HG02759 (cell line): Measurements from ENCODE around the gene ZIC3.
"Not testable (repeated sequence)": the region's sequence is repeated elsewhere in the genome, so short reads cannot be mapped to it uniquely, and the experiment has no call there.

ENCODE experiments used
- ATAC-seq: cut with Tn5 transposase; IDR thresholded peaks from one replicate; pipeline ENCODE4 v1.9.1; 2021; ENCODE audit warnings: mild to moderate bottlenecking, moderate library complexity; ENCODE audit not compliant: unreplicated experiment

ZIC3 gene

DNA sequence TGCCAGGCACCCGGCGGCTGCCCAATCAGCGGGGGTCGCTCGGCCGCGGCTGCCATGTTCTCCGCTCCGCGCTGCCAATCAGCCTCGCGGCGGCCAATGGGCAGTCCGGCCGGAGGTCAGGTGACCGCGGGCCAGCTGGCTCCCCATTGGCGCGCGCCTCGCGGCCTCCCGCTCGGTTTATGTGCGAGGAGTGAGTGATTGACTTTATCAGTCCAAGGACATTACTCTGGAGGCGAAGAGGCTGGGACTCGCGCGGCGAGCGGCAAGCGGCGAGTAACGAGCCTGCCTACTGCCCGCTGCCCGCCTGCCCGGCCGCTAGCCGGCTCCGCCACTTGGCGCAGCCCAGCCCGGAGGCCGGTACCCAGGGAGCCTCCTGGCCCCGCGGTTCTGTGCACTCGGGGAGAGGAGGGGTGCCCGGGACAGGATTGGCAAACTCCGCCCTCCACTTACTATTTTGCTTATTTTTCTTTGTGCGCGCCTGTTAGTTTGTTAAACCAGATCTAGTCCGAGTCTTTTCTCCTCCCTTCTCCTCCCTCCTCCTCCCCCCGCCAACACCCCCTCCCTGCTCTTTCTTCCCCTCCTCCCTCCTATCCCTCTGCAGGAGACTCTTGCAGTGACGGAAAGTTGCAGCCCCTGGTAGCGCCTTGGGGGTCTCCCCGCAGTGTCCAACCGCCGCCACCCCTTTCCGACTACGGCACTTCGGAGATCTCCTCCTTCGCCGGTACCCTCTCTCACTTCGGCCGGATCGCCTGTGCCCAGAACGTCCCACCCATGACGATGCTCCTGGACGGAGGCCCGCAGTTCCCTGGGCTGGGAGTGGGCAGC is at the start of gene ZIC3:
Gene ZIC3, plus strand, starts transcription at position 207 of the 825 bp plus-strand sequence. Its CDS starts 565 bp downstream, at position 772.
- ATAC-seq: no peak

DNA sequence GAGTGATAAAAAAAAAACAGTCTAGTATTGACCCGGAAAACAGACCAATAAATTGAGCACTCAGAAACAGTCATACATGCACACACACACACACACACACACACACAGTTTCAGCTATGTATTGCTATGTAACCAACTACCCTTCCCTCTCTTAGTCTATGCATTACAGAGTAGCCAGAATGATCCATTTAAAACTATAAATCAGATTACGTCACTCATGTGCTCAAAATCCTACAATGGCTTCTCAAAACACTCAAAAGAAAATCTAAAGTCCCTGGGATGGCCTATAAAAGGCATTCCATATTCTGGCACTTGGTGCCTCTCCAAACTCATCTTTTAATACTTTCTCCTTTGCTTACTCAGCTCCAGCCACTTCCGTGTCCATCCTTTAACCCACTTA is 46.5 kb upstream of the ZIC3 start:
- ATAC-seq: no peak

DNA sequence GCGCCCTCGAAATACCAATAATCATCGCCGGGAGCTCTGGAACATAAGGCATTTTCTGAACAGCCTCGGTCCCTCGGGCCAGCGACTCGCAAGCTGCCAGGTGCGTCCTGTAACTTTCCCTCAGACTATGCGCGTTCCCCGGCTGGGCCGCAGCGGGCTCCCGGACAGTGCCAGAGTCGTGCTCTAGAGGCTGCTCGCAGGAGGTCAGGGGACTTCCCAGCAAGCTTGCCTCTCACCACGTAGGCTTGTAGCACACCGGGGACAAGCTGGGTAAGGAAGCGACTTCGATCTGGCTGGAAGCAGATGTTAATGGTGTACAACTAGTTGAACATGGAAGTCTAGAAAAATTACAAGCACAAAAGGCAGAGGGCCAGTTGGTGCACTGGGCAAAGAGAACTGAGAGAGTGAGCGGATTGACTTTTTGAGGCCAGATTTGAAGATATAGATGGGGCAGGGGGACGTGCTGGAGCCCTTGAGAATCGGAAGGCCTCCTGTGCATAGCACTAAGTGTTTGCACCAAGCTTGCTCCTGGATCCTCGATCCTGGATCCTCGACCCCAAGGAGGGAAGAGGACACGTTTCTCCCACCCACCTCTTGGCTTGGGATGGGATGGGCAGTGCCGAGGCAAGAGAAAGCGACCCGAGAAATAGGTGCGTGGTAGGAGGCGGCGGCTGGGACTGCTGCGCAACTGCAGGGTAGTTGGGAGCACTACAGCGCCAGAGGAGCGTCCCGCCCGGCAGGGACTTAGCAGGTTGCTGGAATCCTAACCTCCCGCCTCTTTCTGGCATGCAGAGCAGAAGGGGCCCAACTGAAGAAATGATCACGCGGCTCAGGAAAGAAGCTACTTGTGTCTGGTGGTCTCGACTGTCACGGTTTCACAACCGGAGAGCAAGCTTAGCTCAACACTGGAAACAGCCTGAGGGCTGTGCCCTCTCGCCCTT is 19.9 kb upstream of the ZIC3 start:
- ATAC-seq: no peak

DNA sequence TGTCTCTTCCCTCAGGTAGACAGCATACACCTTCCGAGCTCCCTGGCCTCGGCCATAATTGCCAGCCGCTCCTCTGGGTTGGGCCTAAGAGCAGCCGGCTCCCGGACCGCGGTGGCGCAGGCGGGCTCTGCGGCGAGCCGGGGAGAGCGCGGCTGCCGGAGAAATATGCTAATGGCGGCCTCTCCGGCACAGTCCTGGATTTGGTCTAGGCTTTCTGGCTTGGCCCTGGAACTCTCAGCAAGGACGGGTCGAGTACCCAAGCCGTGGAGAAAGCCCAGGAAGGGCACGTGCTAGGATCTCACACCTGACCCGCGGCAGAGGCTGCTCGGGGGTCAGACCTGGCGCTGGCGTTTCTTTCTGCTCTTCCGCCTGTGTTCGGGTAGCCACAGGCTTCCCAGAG is 18.6 kb upstream of the ZIC3 start:
- ATAC-seq: no peak

DNA sequence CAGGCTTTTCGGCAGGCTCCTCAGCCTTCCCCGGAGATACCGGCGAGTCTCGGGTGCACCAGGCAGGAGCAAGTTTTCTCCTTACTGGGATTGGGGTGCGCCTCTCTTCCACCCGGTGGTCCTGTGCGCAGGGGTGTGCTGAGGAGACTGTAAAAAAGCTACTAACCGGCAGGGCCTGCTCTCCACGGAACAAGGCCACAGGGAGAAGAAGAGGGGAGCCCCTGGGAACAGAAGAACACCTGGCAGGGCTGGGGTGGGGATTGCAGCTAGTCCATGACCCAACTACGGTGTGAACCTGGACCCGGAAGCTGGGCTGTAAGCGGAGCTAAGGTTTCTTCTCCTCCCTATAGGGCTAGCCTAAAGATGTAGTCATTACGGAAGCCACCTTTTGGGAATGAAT is 17.7 kb upstream of the ZIC3 start:
- ATAC-seq: no peak

DNA sequence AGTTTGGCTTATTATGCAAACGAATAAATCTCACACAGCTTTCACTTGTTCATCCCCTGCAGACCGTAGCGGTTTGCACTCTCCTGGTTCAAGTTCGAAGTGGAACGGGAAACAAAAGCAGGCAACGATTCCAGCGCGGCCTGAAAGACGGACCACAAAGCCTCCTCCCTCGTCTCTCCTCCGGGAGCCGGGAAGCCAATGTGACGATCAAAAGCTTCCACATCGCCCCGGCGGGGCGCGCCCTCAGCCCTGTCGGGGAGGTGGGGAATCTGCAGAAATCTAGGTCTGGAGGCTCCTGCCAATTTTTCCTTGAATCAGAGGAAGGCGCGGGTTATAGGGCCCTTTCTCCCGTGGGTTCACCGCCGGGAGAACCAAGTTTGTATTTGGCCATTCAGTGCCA is 16.9 kb upstream of the ZIC3 start:
- ATAC-seq: no peak

DNA sequence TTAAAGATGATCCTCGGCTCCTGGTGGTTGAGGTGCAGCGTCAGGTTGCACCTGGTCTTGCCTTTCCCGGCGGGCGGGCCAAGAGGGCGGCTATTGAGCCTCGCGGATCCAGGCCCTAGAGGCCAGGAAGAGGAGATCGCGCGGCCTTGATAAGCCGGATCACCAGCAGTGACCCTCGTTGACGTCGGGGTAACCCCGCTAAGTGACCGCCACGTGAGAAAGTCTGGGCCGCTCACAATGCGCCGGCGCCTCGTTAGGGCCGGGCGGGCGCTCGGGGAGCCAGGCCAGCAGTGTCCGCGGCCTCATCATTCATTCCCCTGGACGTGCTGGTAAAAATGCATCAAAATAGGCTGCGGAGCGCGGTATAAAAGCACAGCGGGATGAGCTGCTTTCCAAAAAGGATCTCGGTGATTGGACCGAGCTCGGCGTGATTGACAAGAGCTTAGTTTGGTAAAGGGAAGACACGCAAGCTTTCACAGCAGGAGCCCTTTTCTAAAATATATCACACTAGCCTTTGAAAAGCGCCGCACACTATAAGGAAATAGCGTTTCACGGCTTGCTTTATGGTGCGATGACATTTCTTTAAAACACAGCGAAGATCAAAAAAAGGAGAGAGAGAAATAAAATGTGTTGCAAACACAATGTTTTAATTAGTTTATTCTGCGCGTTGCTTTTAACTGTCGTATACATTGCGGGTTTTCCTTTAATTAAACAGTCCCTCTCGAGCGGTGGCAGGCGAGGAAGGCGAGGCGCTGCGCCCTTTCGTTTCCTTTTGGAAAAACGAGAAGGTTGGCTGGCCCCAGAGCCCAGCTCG is 15.9 kb upstream of the ZIC3 start:
- ATAC-seq: no peak

DNA sequence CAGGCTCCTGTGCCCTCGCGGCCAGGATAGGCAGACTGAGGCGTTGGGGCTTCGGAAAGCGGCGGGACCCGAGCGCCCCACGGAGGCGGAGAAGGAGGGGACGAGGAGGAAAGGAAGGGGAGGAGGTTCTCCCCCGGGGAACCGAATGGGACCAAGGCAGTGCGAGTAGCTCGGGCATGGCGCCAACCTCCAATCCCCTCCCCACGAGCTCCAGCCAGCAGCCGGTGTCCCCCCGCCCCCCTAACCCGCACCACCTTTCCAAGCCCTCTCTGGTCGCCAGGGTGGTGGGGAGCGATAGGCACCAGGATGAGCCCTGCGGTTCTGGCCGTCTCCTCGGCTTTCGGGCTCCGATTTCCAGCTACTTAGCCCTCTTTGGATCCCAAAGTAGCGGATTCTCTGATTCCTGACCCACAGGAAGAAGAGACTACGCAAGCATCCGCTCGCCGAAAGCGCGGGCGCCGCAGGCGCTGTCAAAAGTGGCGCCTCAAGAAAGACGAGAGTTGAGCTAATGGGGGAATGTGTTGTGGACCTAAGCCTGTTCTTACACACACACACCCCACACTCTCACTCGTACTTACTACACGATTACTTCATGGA is 15.2 kb upstream of the ZIC3 start:
- no peak for ATAC-seq

DNA sequence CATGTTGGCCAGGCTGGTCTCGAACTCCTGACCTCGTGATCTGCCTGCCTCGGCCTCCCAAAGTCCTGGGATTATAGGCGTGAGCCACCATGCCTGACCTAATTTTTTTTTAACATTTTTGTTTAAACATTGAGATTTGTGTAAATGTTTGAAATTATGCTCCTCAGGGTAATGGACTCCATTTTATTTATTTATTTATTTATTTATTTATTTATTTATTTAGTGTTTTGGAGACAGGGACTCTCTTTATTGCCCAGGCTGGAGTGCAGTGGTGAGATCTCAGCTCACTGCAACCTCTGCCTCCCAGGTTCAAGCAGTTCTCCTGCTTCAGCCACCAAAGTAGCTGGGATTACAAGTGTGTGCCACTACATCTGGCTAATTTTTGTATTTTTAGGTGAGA is 13.8 kb upstream of the ZIC3 start:
- ATAC-seq: not testable (repeated sequence)

DNA sequence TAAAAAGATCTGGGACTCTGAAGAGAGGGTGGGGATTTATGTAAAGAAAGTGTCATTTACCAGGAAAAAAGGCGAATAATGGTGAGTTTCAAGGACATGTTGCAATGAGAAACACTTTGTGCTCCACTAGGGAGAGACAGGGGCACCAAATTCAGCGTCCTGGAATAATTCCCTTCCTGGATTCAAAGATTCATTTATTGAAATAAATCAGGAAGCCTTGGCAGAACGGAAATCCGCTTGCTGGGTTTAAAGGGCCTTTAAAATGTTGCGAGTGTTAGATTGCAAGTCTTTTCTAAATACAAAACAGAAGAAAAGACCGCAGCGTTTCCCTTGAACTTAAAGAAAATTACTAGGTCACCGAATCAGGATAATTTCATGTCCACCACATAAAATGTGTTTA is 3.8 kb upstream of the ZIC3 start:
- no peak for ATAC-seq

DNA sequence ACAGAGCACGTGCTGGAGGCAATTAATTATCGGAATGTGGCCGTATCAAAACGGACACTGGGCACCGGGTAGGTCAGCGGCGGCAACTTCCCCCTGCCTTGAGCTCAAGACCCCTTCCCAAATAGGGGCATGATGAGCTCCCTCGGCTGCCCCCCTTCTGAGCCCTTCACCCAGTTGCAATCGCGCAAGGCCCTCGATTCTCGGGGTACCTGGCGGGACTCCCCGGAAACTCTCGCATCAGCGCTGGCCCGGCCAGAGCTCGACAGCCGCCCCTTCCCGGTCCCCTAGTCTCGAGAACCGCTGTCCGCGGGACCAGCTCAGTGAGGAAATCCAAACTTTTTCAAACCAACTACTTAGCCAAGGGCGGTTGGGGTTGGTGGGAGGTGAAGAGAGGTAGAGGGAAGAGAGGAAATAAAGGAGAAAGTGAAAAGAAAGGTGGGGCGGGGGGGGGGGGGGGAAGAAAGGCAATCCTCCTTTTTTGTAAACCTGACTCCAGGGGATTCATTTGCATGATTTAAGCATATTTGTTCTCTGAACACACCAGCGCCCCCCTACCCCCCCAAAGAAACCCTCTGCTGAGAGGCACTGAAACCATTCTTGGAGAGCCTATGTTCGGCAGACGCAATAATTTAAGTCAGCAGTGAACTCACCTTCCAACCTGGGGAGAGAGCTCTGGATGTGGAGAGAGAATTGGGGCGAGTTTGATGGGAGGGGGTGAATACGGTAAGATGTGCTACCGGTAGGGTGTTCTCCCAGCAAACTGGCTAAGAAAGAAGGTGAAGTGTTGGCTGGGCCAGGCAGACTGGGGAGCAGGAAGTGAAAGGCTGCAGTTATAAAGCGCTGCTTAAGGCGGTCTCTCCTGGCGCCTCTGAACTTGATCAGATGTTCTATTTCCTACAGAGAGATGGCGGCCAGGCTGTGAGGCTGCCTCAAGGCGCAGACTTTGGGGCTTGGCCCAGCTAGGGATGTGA is 2.0 kb upstream of the ZIC3 start:
- no peak for ATAC-seq

DNA sequence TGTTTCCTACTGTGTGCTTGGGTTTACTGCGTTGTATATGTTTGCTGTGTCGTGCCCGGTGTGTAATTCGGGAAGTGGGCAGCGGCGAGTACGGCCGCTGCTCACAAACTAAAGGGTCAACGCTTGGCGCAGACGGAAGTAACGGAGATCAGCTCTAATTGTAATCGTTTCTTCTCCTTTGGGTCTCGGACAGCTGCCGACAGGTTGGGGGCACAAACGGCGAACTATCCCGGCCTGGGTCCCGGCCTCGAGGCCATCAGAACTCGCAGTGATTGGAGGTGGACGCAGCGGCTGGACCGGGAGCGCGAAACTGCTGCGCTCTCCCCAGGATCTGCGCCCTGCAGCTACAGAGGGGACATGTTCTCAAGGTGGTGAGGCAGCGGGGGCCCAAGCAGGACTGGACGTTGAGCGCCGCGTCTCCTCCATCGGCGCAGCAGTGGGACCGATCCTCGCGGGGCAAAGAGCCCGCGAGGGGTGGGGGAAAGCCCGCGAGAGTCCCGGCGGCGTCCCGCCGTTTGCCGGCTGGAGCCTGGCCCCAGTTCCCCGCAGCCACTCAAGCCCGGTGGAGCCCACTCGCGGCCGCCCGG is 516 bp upstream of the ZIC3 start:
- no peak for ATAC-seq

DNA sequence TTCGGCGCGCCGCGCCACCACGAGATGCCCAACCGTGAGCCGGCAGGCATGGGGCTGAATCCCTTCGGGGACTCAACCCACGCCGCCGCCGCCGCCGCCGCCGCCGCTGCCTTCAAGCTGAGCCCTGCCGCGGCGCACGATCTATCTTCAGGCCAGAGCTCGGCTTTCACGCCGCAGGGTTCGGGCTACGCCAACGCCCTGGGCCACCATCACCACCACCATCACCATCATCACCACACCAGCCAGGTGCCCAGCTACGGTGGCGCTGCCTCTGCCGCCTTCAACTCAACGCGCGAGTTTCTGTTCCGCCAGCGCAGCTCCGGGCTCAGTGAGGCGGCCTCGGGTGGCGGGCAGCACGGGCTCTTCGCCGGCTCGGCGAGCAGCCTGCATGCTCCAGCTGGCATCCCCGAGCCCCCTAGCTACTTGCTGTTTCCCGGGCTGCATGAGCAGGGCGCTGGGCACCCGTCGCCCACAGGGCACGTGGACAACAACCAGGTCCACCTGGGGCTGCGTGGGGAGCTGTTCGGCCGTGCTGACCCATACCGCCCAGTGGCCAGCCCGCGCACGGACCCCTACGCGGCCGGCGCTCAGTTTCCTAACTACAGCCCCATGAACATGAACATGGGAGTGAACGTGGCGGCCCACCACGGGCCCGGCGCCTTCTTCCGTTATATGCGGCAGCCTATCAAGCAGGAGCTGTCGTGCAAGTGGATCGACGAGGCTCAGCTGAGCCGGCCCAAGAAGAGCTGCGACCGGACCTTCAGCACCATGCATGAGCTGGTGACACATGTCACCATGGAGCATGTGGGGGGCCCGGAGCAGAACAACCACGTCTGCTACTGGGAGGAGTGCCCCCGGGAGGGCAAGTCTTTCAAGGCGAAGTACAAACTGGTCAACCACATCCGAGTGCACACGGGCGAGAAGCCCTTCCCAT is 1.1 kb downstream of the ZIC3 start:
- ATAC-seq: no peak

DNA sequence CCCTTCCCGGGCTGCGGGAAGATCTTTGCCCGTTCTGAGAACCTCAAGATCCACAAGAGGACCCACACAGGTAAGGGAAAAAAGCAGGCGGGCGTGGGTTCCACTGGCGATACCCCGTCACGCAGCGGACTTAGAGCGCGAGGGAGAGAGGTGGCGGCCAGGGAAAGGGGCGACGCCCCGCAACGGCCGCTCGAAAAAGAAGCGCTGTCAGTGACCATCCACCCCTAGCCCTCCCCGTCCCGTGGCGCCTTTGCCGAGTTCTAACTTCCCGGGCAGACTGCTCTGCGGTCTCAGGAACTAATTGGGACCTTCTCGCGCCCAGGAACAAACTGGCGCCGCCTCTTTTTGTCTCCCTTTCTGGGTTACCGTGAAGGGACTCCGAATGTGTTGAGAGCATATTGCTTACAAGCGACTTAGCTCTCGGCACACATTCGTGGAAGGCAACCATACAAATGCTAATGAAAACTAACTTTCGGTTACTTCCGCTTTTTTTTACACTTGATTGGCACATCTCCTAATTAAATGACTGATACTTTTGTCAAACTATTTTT is 1.8 kb downstream of the ZIC3 start:
- no peak for ATAC-seq

DNA sequence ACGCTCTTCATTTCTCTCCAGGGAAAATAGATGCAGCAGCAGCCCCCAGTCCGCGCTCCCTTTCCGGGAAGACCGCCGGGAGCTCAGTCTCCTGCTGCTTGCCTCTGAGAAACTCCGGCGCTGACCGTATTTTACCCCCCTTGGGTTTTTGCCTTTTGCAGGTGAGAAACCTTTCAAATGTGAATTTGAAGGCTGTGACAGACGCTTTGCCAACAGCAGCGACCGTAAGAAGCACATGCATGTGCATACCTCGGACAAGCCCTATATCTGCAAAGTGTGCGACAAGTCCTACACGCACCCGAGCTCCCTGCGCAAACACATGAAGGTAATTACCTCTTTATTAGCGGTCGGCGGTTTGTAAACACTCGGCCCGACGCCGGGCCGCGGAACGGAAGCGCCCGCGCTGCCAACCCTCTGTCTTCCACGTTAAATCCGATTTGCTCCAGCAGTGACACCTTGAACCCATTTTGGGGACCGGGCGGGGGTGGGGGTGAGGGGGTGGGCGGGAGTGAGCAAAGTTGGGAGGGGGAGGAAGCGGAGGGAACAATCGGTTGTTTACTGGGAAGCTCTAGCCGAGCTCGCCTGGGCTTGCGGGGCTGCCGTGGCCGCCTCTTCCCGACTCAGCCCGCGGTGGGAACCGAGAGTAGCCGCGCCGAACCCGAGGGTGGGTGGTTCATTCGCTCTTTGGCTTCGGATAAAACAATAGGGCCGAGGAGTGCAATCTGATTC is 3.0 kb downstream of the ZIC3 start:
- ATAC-seq: no peak

DNA sequence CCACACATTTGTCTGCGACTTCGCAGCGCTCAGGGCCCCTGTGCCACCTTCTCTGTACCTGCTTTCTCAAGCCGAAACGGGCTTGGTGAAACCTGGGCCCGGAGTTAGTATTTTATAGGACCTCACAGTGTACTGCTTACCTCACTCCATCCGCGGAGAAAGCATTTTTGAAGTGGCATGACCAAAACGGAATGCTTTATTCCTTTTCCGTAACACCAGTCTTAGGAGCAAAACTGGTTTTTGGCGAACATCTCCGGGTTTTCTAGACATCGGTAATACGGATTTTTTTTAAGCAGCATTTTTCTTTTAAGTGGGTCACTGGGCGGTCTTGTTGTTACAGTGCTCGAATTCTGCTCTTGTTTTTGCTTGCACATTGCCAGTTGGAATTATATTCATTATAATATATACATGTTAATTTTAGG is 3.6 kb downstream of the ZIC3 start:
- ATAC-seq: no peak
